Esophagus muscularis mucosa (tissue), 4 donors: ENCODE results near the gene GNPTG.

Experiments
- EP300 ChIP-seq: sonication (generic); formaldehyde crosslinking; IDR thresholded peaks from one replicate; pipeline ENCODE4 v1.6.1; 2017; ENCODE audit warnings: antibody characterized with exemption
- POLR2A ChIP-seq: fragments of 450-650 bp; IDR thresholded peaks from one replicate; pipeline ENCODE4 v1.6.1; 2017; ENCODE audit warnings: antibody characterized with exemption, moderate library complexity, mild to moderate bottlenecking, low read depth
- POLR2AphosphoS5 ChIP-seq, 2 donors: sonication (generic); formaldehyde crosslinking; IDR thresholded peaks; one replicate each; pipeline ENCODE4 v1.6.1; 2017; ENCODE audit warnings: antibody characterized with exemption in 2 of 2
- TF ChIP-seq, protein P1 (sequence below), 3 experiments: fragments of 200-600 bp in 2 of 3; fragments of 450-650 bp in 1 of 3; sonication (generic) in 2 of 3; IDR thresholded peaks; one replicate each; pipeline ENCODE4 v1.5.1; 2017 to 2019; ENCODE audit warnings: antibody characterized with exemption in 3 of 3, mild to moderate bottlenecking in 2 of 3, moderate library complexity in 1 of 3

DNA sequence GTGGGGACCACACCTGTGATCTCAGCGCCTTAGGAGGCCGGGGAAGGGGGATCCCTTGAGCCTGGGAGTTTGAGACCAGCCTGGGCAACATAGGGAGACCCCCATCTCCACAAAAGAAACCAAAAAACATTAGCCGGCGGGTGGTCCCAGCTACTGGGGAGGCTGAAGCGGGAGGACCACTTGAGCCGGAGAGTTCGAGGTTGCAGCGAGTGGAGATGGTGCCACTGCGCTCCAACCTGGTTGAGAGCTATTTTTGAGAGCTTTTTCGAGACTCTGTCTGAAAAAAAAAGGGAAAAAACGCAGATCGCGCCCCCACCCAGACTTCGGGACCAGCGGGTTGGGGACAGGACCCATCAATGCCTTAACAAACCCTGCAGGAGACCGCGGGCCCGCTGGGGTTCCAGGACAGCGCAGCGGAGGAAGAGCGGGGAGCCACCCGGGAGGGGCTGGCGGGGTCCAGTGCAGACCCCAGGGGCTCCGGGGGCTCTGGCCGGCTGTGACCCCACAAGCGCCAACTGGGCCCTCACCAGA lies 19.0 kb upstream of the GNPTG start:
- TF ChIP-seq POLR2A: no peak
- TF ChIP-seq, protein P1, sequence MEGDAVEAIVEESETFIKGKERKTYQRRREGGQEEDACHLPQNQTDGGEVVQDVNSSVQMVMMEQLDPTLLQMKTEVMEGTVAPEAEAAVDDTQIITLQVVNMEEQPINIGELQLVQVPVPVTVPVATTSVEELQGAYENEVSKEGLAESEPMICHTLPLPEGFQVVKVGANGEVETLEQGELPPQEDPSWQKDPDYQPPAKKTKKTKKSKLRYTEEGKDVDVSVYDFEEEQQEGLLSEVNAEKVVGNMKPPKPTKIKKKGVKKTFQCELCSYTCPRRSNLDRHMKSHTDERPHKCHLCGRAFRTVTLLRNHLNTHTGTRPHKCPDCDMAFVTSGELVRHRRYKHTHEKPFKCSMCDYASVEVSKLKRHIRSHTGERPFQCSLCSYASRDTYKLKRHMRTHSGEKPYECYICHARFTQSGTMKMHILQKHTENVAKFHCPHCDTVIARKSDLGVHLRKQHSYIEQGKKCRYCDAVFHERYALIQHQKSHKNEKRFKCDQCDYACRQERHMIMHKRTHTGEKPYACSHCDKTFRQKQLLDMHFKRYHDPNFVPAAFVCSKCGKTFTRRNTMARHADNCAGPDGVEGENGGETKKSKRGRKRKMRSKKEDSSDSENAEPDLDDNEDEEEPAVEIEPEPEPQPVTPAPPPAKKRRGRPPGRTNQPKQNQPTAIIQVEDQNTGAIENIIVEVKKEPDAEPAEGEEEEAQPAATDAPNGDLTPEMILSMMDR (IDR thresholded peaks at IDR 0.05): no peak
- TF ChIP-seq POLR2AphosphoS5 (IDR thresholded peaks at IDR 0.05): no peak
- no peak for TF ChIP-seq EP300
